NAMALWA (cell line): ENCODE results near the gene NUDC.

Source experiments
- DNase-seq: peaks from one replicate; pipeline ENCODE4 v3.0.0-alpha.2; 2015; ENCODE audit warnings: low spot score

NUDC gene

GRCh38 chr1:26951216-26951615, 29.7 kb downstream of the NUDC start:
- no peak for DNase-seq

- DNase-seq, result no peak
Measured at GRCh38 chr1:26951821-26952497, 30.4 kb downstream of the NUDC start.

GRCh38 chr1:26953374-26953773, 31.8 kb downstream of the NUDC start:
- no peak for DNase-seq

- DNase-seq, result no peak
Measured at GRCh38 chr1:26956321-26956720, 34.8 kb downstream of the NUDC start.

GRCh38 chr1:26957306-26957705, 35.8 kb downstream of the NUDC start:
- DNase-seq, result no peak

DNA sequence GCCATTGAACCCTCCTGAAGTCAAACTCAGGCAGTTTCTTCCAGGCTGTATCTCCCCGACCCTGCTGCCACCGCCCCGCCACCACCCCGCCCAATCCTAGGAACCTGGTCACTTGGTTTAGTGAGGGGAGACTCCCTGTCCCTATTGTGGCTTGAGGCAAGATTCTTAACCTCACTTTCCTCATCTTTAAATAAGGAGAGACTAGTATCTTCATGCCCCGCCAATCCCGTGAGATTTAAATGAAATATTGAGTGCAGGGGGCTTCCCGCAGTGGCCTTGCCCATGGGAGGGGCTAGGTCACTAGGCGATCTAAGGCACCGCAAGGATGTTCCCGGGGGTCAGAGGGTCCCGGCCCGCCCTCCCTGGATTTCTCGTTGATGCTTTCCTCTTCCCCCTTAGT, 37.7 kb downstream of the NUDC start:
- no peak for DNase-seq

- DNase-seq, result peak; percentile 43
Measured at GRCh38 chr1:26959722-26960624, 38.4 kb downstream of the NUDC start, which contains the start of gene KDF1. Gene KDF1 (minus strand): TSS chr1:26960468. CDS start chr1:26952380, 8,088 bp downstream.

DNA sequence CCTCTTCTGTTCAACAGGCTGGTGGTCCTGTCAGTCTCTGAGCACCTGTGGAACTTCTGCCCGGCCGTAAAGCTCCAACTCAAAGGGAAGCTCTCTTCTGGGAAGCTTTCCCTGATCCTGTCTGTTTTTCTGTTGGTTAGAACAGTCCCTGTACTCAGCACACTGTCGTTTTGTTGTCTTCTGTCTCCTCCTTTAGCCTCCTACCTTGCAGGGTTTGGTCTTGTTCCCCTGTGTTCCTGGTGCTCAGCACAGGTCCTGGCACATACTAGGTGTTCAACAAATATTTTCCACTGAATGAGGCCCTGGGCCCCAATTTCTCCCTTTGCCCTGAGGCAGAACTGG, 39.1 kb downstream of the NUDC start:
- no peak for DNase-seq

DNA sequence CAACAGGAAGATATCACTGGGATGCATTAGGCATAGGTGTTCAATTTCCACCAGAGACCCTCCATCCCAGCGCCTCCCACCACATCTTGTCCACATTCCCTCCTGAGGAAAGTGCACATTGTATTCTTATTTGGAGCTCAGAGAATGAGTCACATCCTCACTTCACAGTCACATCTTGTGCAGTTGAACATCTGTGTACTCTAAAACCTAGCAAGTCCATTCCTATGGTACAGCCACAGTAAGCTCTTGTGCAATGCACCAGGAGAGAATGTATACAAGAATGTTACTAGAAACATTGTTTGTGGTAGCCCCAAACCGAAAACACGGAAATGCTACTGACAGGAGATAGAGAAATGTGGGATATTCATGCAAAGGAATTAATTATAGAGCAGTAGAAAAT, 40.3 kb downstream of the NUDC start:
- no peak for DNase-seq

GRCh38 chr1:26965213-26965612, 43.7 kb downstream of the NUDC start:
- DNase-seq, result no peak

- DNase-seq, result no peak
Measured at GRCh38 chr1:26965628-26966027, 44.1 kb downstream of the NUDC start.

GRCh38 chr1:26970810-26971209, 49.3 kb downstream of the NUDC start:
- no peak for DNase-seq

DNA sequence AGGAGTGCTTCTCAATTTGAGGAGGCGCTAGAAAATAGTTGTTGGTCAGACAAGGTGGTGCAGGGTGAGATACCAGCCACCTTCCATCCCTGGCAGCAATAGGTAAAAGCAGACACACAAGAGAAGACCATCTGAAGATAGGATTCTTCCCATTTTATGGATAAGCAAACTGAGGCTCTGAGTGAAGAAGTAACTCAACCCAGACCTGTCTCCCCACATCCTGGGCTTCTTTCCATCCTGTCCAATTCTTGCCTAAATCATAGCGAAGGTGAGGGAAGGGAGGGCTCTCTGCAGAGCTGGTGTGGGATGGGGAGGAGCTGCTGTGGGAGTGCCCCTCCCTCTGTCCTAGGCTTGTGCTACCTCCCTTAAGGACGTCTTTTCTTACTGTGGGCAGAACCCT, 50.0 kb downstream of the NUDC start:
- DNase-seq, result no peak

- DNase-seq, result no peak
Measured at GRCh38 chr1:26972390-26972789, 50.8 kb downstream of the NUDC start.

- DNase-seq, result no peak
Measured at GRCh38 chr1:26972821-26973220, 51.3 kb downstream of the NUDC start.

DNA sequence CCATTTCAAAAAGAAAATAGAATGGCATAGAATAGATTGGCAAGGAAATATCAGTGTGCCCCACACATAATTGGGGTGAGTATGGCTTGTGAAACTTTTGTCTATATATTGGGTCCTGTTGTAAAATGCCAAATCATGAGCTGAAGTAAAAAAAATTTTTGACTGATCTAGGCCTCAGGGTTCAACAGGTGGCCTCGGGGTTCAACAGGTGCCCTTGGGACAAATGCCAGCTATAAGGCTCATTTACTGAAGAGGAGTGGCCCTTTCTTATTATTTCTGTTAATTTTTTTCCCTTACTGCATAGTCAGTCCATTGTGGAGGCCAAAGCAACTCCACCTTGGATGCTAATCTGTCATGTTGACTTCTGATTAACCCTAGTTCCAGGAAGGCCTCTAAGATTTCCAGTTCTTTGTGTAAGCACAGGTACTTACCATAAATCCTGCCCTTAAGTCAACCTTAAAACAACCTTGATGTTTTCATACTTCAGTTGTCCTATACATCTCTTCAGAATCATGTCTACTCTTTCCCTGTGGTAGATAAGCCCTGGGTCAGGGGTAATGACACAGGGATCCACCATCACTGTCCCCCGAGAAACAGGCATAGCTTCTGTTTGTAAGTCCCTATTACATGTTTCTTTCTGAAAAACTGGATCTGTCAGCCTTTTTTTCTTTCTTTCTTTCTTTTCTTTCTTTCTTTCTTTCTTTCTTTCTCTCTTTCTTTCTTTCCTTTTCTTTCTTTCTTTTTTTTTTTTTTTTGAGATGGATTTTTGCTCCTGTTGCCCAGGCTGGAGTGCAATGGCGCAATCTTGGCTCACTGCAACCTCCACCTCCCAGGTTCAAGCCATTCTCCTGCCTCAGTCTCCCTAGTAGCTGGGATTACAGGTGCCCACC, 55.3 kb downstream of the NUDC start:
- no peak for DNase-seq

DNA sequence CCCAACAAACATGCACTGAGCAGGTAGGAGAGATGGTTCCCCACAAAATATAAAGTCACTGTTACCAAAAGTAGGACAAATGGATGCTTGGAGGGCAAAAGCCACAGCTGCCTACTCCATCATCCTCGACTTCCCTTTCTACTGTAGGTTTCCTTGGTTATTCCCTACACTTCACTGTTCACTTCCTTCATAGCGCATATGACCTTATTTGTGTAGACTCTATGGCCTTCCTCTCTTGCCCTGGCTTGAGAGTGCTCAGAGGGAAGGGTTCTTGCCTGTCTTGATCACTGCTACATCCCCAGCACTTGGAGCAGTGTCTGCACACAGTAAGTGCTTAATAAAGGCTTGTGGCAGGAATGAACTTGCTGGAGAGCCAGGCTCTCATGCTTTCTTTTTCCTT, 57.4 kb downstream of the NUDC start:
- DNase-seq, result no peak

DNA sequence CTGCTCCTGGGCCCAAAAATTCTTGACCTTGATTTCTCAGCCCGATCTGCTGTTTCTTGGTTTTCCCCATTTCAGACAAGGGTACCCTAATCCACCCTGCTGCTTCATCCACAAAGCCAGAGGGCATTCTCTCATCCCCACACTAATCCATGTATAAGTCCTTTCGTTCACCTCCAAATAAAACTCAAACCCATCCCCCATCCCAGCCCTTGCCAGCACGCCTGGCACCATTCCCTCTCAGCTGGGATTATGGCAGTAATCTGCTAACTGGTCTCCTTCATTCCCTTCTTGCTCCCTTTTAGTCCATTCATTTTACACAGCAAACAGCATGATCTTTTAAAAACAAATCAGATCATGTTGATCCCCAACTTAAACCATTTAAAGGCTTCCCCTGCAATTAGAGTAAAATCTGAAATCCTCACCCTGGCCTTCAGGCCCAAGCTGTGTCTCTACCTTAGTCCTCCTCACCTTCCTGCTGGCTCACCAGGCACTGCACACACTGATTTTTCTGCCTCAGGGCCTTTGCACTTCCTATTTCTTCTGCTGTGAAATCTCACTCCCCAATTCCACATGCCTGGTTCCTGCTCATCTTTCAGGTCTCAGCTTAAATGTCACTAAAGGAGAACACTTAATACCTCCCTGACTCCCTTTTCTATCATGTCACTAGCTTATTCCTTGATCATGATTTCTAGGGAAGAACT, 59.8 kb downstream of the NUDC start:
- DNase-seq, result no peak

DNA sequence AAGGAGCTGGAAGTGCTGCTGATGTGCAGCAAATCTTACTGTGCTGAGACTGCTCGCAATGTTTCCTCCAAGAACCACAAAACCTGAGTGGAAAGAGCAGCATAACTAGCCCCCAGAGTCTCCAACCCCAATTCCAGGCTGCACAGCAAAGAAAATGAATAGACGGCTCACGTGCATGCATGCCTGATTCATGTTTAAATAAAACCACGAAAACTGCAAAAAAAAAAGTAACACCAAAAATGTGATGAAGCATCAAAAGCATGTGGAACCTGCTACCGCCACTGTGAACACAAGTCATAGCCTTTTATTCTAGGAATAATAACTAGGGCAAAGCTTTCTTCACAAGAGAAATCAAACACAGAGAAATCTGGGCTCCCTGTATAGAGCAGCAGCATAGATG, 62.3 kb downstream of the NUDC start:
- DNase-seq, result no peak

- no peak for DNase-seq
Measured at GRCh38 chr1:26984291-26984690, 62.7 kb downstream of the NUDC start.

- DNase-seq, result no peak
Measured at GRCh38 chr1:26986658-26987057, 65.1 kb downstream of the NUDC start.
